ENCODE data around the gene MAGI3. TPM values are rescaled to one million over a fixed set of nuclear protein-coding genes. Genes with fewer than 3 reads are reported as not detected.
"Not testable (repeated sequence)": the region's sequence is repeated elsewhere in the genome, so short reads cannot be mapped to it uniquely, and the experiment has no call there.

MAGI3 gene
- total RNA-seq, 1 donor: 7.2 TPM

DNA sequence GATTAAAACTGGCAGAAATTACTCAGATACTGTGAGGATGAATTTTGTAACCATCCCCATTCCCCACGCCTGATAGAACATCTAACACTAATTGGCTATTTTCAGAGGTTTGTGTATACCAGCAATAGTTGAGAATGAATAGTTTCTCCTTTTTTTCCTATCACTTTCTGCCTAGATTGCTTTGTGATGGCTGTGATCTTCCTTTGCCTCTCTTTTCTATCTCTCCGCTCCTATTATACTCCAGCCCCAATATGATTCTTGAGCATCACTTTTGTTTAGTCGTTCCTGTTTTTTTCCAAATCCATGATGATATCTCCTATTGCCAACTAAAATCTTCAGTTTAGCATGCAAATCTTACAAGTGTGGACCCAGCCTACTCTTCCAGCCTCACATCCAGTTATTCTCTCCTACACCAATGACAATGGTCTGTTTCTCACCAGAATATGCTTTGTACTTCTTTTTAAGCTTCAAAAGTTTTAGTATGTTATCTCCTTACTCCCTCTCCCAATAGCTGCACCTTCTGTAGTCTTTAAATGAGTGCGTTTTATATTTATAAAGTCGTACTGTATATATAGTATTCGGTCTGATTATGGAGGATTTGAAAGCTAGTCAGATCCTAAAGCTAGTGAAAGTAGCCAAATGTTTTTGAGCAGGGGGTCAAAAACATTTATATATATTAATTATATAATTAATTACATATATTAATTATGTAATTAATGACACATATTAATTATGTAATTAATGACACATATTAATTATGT, 25.2 kb downstream of the MAGI3 start:
- Histone ChIP-seq H3K9me3 (ENCODE audit: low read depth, low read length) (no peaks in the 10 kb centered on the region), H3K27ac (ENCODE audit: low read depth, low read length) (no peak overlapping the region), H3K4me2 (ENCODE audit: insufficient read depth, low read length) (no peak overlapping the region), H3K27me3 (ENCODE audit: insufficient read depth, low read length) (no peaks in the 10 kb centered on the region), H3K79me2 (ENCODE audit: insufficient read depth, low read length) (peaks cover 7% of the 10 kb centered on the region), H3K4me3 (ENCODE audit: insufficient read depth, low read length) (no peak overlapping the region), H2AFZ (ENCODE audit: low read length) (no peak overlapping the region), H4K20me1 (ENCODE audit: insufficient read depth, low read length) (no peaks in the 10 kb centered on the region), H3K36me3 (ENCODE audit: insufficient read depth, low read length) (no peaks in the 10 kb centered on the region), H3K4me1 (ENCODE audit: insufficient read depth, low read length) (no peaks in the 10 kb centered on the region)
- no peak for DNase-seq (ENCODE audit: insufficient read length, low spot score, missing footprints)
- TF ChIP-seq, protein P1, sequence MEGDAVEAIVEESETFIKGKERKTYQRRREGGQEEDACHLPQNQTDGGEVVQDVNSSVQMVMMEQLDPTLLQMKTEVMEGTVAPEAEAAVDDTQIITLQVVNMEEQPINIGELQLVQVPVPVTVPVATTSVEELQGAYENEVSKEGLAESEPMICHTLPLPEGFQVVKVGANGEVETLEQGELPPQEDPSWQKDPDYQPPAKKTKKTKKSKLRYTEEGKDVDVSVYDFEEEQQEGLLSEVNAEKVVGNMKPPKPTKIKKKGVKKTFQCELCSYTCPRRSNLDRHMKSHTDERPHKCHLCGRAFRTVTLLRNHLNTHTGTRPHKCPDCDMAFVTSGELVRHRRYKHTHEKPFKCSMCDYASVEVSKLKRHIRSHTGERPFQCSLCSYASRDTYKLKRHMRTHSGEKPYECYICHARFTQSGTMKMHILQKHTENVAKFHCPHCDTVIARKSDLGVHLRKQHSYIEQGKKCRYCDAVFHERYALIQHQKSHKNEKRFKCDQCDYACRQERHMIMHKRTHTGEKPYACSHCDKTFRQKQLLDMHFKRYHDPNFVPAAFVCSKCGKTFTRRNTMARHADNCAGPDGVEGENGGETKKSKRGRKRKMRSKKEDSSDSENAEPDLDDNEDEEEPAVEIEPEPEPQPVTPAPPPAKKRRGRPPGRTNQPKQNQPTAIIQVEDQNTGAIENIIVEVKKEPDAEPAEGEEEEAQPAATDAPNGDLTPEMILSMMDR (IDR thresholded peaks at IDR 0.05; ENCODE audit: extremely low read depth, low read depth, low read length): no peak

DNA sequence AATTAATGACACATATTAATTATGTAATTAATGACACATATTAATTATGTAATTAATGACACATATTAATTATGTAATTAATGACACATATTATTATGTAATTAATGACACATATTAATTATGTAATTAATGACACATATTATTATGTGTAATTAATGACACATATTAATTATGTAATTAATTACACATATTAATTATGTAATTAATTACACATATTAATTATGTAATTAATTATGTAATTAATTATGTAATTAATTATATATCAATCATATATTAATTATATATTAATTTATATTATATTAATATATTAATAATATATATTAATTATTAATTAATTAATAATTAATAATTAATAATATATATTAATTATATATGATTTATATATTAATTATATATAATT, 25.8 kb downstream of the MAGI3 start:
- DNase-seq (ENCODE audit: insufficient read length, low spot score, missing footprints); H3K27ac ChIP-seq (ENCODE audit: low read depth, low read length); H3K36me3 ChIP-seq (ENCODE audit: insufficient read depth, low read length); H3K9me3 ChIP-seq (ENCODE audit: low read depth, low read length); H3K4me3 ChIP-seq (ENCODE audit: insufficient read depth, low read length); H3K27me3 ChIP-seq (ENCODE audit: insufficient read depth, low read length); H4K20me1 ChIP-seq (ENCODE audit: insufficient read depth, low read length); H3K79me2 ChIP-seq (ENCODE audit: insufficient read depth, low read length); H3K4me2 ChIP-seq (ENCODE audit: insufficient read depth, low read length); H3K4me1 ChIP-seq (ENCODE audit: insufficient read depth, low read length); H2AFZ ChIP-seq (ENCODE audit: low read length): not testable (repeated sequence)

DNA sequence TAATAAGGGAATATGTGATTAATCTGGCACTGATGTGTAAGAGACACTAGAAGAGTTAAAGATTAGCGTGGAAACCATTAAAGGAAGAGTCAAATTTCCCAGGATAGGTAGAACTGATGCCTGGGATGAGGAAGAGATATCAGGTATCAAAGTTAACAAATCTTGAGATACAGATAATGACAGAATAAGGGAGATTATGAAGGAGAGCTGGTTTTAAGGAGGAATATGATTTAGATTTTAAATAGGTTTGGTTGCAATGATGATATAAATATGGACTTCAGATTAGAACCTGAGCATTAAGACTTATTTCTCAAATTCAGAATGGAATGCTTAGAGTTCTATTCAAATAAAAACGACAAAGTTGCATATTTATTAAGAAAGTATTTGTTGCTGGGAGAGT, 26.2 kb downstream of the MAGI3 start:
- no peak overlapping the region for H2AFZ ChIP-seq (ENCODE audit: low read length)
- no peak overlapping the region for H3K4me3 ChIP-seq (ENCODE audit: insufficient read depth, low read length)
- no peaks in the 10 kb centered on the region for H3K4me1 ChIP-seq (ENCODE audit: insufficient read depth, low read length)
- no peak overlapping the region for H3K4me2 ChIP-seq (ENCODE audit: insufficient read depth, low read length)
- H4K20me1 ChIP-seq (ENCODE audit: insufficient read depth, low read length): no peaks in the 10 kb centered on the region
- DNase-seq (ENCODE audit: insufficient read length, low spot score, missing footprints): no peak
- H3K9me3 ChIP-seq (ENCODE audit: low read depth, low read length): no peaks in the 10 kb centered on the region
- H3K36me3 ChIP-seq (ENCODE audit: insufficient read depth, low read length): no peaks in the 10 kb centered on the region
- H3K27ac ChIP-seq (ENCODE audit: low read depth, low read length): no peak overlapping the region
- peaks cover 7% of the 10 kb centered on the region for H3K79me2 ChIP-seq (ENCODE audit: insufficient read depth, low read length)
- H3K27me3 ChIP-seq (ENCODE audit: insufficient read depth, low read length): no peaks in the 10 kb centered on the region
- TF ChIP-seq, protein P1 (IDR thresholded peaks at IDR 0.05; ENCODE audit: extremely low read depth, low read depth, low read length): no peak

DNA sequence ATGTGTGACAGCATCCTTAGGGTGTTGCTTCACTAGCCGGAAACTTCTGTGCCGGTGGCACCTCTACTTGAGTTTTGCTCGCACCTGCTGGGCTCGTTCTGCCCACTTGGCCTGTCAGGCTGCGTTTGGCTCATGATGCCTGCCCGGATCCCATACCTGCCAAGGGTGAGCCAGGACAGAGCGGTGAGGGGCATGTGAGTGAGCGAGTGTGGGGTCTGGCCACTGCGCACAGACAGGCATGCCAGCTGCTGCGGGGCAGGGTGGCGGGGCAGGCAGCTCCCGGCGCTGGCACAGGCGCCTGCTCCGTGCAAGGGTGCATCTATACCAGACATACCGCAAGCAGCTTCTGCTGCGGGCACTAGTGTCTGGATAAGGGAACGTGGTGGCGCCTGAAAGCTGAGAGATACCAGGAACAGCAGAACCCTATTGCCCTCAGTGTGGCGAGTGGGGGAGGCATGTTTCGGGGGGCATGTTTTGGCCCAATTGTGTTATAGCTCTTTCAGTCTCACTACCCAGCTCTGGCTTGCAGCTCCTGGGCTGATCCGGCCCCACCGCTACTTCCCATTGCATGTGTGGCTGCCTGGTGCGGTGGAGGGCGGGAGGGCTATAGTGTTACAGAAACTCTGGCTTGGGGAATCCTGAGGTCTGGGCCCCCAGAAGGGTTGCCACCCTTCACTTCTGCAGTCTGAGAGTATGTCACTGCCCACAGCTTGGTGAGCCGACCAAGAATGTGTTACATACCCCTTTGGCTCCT, 32.2 kb downstream of the MAGI3 start:
- no peak for DNase-seq (ENCODE audit: insufficient read length, low spot score, missing footprints)
- no peaks in the 10 kb centered on the region for H3K27me3 ChIP-seq (ENCODE audit: insufficient read depth, low read length)
- TF ChIP-seq, protein P1 (IDR thresholded peaks at IDR 0.05; ENCODE audit: extremely low read depth, low read depth, low read length): no peak

More for the DNA sequence above, 32.2 kb downstream of the MAGI3 start:
- peaks cover 23% of the 10 kb centered on the region for H3K79me2 ChIP-seq (ENCODE audit: insufficient read depth, low read length)
- no peaks in the 10 kb centered on the region for H3K9me3 ChIP-seq (ENCODE audit: low read depth, low read length)
- H3K4me3 ChIP-seq (ENCODE audit: insufficient read depth, low read length): no peak overlapping the region
- no peaks in the 10 kb centered on the region for H3K4me1 ChIP-seq (ENCODE audit: insufficient read depth, low read length)
- no peaks in the 10 kb centered on the region for H3K36me3 ChIP-seq (ENCODE audit: insufficient read depth, low read length)
- no peaks in the 10 kb centered on the region for H4K20me1 ChIP-seq (ENCODE audit: insufficient read depth, low read length)
- no peak overlapping the region for H3K27ac ChIP-seq (ENCODE audit: low read depth, low read length)
- H2AFZ ChIP-seq (ENCODE audit: low read length): no peak overlapping the region
- no peak overlapping the region for H3K4me2 ChIP-seq (ENCODE audit: insufficient read depth, low read length)

Measured in osteoblast (primary cell).